IgD-negative memory B cell (primary cell): ENCODE results near the gene AMBRA1. TPM values are rescaled to one million over a fixed set of nuclear protein-coding genes. Genes with fewer than 3 reads are reported as not detected.
"Not testable (repeated sequence)": the region's sequence is repeated elsewhere in the genome, so short reads cannot be mapped to it uniquely, and the experiment has no call there.

Experiments used
- H3K27ac Mint-ChIP-seq, 3 donors: one replicate each; pipeline ENCODE4 v1.8.0; 2020 to 2022; ENCODE audit warnings: mild to moderate bottlenecking in 3 of 3, mixed read lengths in 3 of 3, moderate library complexity in 1 of 3
- H3K27me3 Mint-ChIP-seq: one replicate; pipeline ENCODE4 v1.8.0; 2021; ENCODE audit warnings: mixed read lengths
- H3K36me3 Mint-ChIP-seq: one replicate; pipeline ENCODE4 v1.8.0; 2020; ENCODE audit warnings: mild to moderate bottlenecking, mixed read lengths
- H3K4me1 Mint-ChIP-seq, 3 donors: one replicate each; pipeline ENCODE4 v1.8.0; 2020 to 2022; ENCODE audit warnings: mixed read lengths in 3 of 3, mild to moderate bottlenecking in 1 of 3
- H3K4me3 Mint-ChIP-seq, 4 donors: one replicate each; pipeline ENCODE4 v1.8.0; 2020 to 2022; ENCODE audit warnings: mild to moderate bottlenecking in 4 of 4, mixed read lengths in 4 of 4, moderate library complexity in 3 of 4
- H3K9me3 Mint-ChIP-seq, 3 donors: one replicate each; pipeline ENCODE4 v1.8.0; 2020 to 2021; ENCODE audit warnings: mixed read lengths in 3 of 3, mild to moderate bottlenecking in 1 of 3
- polyA plus RNA-seq: library from polyadenylated mRNA; unstranded; fragments of 300-500 nt; fragmentation: Illumina TruSeq; gene quantifications from one replicate; pipeline ENCODE4 v1.2.3, GENCODE V29; 2021

The AMBRA1 gene
- polyA plus RNA-seq, 1 donor from 2014 or later: 9.1 TPM

- no peak overlapping the region for H3K27ac Mint-ChIP-seq
- peaks cover 0 to 8% (median 8%) of the 10 kb centered on the region in 3 donors for H3K4me1 Mint-ChIP-seq
- H3K27me3 Mint-ChIP-seq: peaks cover 55% of the 10 kb centered on the region
- H3K9me3 Mint-ChIP-seq: no peaks in the 10 kb centered on the region
- H3K4me3 Mint-ChIP-seq: peak overlapping the region in 2 of 4 donors; percentile 12 to 23
- H3K36me3 Mint-ChIP-seq: peaks cover 2% of the 10 kb centered on the region
Measured at GRCh38 chr11:46387456-46387855, 206.4 kb downstream of the AMBRA1 start.

DNA sequence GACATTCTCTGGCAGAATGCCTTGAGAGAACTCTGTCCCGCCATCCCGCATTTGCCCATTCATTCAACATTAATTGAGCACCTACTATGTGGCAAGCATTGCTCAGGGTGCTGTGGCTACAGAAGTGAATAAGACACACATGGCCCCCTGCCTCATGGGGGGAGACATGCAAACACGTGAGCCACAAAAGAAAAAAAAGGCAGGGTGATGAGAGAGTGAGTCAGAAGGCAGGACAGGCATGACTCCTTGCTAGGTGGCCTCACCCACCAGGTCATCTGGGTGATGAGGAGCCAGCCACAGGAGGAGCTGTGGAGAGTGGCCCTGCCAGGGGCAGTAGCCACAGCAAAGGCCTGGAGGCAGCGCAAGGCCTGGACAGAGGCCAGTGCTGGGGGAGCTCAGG is 207.1 kb downstream of the AMBRA1 start:
- Mint-ChIP-seq H3K4me3 (peak overlapping the region in 2 of 4 donors; percentile 28 to 52), H3K4me1 (peaks cover 0 to 8% (median 8%) of the 10 kb centered on the region in 3 donors), H3K9me3 (no peaks in the 10 kb centered on the region), H3K36me3 (peaks cover 2% of the 10 kb centered on the region), H3K27me3 (peaks cover 58% of the 10 kb centered on the region), H3K27ac (no peak overlapping the region)

- no peaks in the 10 kb centered on the region for H3K9me3 Mint-ChIP-seq
- peak overlapping the region in 2 of 4 donors; percentile 28 to 55 for H3K4me3 Mint-ChIP-seq
Measured at GRCh38 chr11:46386005-46386578, 207.7 kb downstream of the AMBRA1 start.

DNA sequence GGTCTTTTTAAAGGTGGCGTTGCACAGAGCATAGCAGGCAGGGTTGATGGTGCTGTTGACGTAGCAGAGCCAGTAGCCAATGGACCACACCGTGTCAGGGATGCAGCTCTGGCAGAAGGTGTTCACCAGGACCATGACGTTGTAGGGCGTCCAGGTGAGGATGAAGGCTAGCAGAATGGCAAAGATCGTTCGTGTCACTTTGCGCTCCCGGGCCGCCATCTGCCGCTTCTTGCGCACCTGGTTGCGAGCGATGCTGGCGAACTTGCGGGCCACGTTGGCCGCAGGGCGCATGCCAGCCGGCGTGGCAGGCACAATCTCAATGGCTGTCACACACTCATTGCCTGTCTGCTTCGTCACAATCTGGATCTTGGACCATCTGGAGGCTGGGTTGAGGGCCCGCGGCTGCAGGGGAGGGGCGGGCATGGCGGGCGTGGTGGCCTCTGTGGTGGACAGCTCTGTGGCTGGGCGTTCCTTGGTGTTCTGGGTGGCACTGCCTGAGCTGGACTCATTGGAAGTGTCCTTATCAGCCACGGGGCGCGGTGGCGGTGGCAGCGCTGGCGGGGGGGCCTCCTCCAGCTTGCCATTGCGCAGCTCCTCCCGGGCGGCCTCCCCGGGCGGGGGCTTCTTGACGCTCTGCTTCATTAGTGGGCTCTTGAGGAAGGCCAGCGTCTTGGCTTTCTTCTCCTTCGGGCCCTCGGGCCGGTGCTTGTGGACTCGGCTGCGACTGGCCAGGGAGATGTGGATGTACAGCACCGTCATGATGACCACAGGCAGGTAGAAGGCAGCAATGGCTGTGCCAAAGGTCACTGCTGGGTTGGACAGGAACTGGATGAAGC is 208.4 kb downstream of the AMBRA1 start:
- Mint-ChIP-seq H3K9me3 (no peaks in the 10 kb centered on the region), H3K27me3 (peaks cover 55% of the 10 kb centered on the region), H3K36me3 (peaks cover 2% of the 10 kb centered on the region), H3K4me3 (peak overlapping the region in 1 of 4 donors; percentile 68), H3K4me1 (peaks cover 0 to 8% (median 8%) of the 10 kb centered on the region in 3 donors), H3K27ac (peak overlapping the region in 1 of 3 donors; percentile 45)

More at GRCh38 chr11:46386005-46386578, 207.7 kb downstream of the AMBRA1 start:
- Mint-ChIP-seq H3K36me3 (peaks cover 2% of the 10 kb centered on the region), H3K27ac (peak overlapping the region in 1 of 3 donors; percentile 53), H3K27me3 (peaks cover 58% of the 10 kb centered on the region), H3K4me1 (peaks cover 0 to 8% (median 8%) of the 10 kb centered on the region in 3 donors)

DNA sequence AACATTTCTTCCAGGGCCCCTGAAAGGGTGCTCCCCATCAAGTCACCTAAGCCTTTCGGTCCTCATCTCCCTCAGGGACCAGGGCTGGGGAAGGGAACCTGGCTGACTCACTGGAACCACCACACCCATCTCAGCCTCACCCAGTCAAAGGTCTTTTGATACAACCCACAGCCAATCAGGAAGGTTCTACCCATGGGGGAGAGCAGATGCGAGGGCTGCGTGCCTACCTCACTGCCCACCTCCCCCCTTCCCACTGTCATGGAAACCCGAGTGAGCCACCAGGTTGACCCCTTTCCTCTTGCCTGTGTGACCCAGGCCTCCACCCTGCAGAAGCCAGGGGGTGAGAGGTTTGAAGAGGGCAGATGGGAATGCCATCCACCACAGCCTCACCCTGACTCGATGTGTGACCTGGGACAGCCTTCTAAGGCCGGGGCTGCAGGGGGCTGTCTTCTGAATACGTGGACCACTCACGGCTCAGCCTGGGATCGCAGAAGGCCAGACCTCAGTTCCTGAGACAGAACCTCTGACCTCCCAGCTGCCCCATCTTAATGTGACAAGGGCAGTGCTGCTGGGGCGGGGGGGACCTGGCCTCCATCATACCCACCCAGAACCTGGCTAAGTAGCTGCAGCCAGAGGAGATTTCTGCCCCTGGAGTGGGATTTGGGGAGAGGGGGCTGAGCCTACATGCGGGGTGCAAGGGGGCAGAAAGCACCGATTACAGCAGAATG is 209.7 kb downstream of the AMBRA1 start:
- H3K36me3 Mint-ChIP-seq: peaks cover 2% of the 10 kb centered on the region
- peaks cover 43% of the 10 kb centered on the region for H3K27me3 Mint-ChIP-seq
- H3K9me3 Mint-ChIP-seq: no peaks in the 10 kb centered on the region
- peak overlapping the region in 1 of 4 donors; percentile 24 for H3K4me3 Mint-ChIP-seq
- no peak overlapping the region for H3K27ac Mint-ChIP-seq
- peaks cover 0 to 4% (median 4%) of the 10 kb centered on the region in 3 donors for H3K4me1 Mint-ChIP-seq

DNA sequence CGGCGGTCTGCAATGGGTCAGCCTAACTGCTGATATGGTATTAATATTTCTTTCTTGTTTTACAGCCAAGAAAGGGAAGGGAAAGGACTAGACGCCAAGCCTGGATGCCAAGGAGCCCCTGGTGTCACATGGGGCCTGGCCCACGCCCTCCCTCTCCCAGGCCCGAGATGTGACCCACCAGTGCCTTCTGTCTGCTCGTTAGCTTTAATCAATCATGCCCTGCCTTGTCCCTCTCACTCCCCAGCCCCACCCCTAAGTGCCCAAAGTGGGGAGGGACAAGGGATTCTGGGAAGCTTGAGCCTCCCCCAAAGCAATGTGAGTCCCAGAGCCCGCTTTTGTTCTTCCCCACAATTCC is 210.4 kb downstream of the AMBRA1 start:
- no peaks in the 10 kb centered on the region for H3K9me3 Mint-ChIP-seq
- H3K36me3 Mint-ChIP-seq: peaks cover 2% of the 10 kb centered on the region
- peak overlapping the region in 2 of 4 donors; percentile 24 to 66 for H3K4me3 Mint-ChIP-seq
- H3K27me3 Mint-ChIP-seq: peaks cover 37% of the 10 kb centered on the region
- H3K27ac Mint-ChIP-seq: no peak overlapping the region
- H3K4me1 Mint-ChIP-seq: peaks cover 0 to 4% (median 2%) of the 10 kb centered on the region in 3 donors

- Mint-ChIP-seq H3K27me3 (peaks cover 34% of the 10 kb centered on the region), H3K27ac (no peak overlapping the region), H3K4me3 (peak overlapping the region in 3 of 4 donors; percentile 24 to 70 (median 66)), H3K36me3 (peaks cover 2% of the 10 kb centered on the region), H3K9me3 (no peaks in the 10 kb centered on the region), H3K4me1 (peaks cover 0 to 4% (median 0%) of the 10 kb centered on the region in 3 donors)
Measured at GRCh38 chr11:46382646-46383403, 211.0 kb downstream of the AMBRA1 start.

- peaks cover 0 to 4% (median 0%) of the 10 kb centered on the region in 3 donors for H3K4me1 Mint-ChIP-seq
- H3K36me3 Mint-ChIP-seq: peaks cover 2% of the 10 kb centered on the region
- H3K27ac Mint-ChIP-seq: no peak overlapping the region
- peaks cover 30% of the 10 kb centered on the region for H3K27me3 Mint-ChIP-seq
- no peaks in the 10 kb centered on the region for H3K9me3 Mint-ChIP-seq
- peak overlapping the region in 3 of 4 donors; percentile 65 to 86 (median 67) for H3K4me3 Mint-ChIP-seq
Measured at GRCh38 chr11:46381819-46382645, 211.8 kb downstream of the AMBRA1 start.

DNA sequence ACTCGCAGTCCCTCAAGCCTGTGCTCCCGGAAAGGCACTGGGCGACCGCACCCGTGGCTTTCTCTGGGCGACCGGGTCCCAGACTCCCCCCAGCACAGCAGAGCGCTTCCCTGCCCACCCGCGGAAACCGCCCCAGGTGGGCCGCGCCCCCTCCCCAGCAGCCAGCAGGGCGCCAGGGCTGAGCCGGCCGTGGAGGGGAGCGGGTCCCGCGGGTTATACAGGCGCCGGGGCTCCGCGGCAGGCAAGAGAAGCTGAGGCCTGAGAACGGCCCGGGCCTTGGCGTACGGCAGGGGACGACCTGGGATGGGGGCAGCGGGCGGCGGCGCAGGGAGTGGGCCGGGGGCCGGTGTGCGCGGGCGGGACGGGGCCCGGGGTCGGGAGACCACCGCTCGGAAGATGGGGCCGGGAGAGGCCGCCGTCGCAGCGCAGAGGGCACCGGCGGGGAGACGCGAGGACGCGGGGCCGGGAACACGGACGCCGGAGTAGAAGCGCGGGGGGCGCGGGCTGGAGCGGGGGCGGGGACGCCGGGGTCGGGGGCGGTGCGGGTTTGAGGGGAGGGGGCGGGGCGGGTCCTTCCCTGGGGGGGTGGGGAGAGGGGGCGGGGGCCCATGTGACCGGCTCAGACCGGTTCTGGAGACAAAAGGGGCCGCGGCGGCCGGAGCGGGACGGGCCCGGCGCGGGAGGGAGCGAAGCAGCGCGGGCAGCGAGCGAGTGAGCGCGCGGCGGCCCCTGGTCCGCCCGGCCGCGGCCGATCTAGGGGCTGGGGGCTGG is 212.6 kb downstream of the AMBRA1 start, which contains the start of gene MDK:
Gene MDK (plus strand): TSS at position 622 of the 771 bp plus-strand sequence. CDS start 389 bp downstream, outside the sequence.
- peaks cover 0 to under 1% (median 0%) of the 10 kb centered on the region in 3 donors for H3K4me1 Mint-ChIP-seq
- no peaks in the 10 kb centered on the region for H3K36me3 Mint-ChIP-seq
- H3K4me3 Mint-ChIP-seq: peak within 1 kb of the TSS; percentile 63 to 86 (median 82)
- no peaks in the 10 kb centered on the region for H3K9me3 Mint-ChIP-seq
- no peak within 1 kb of the TSS for H3K27ac Mint-ChIP-seq
- H3K27me3 Mint-ChIP-seq: peaks cover 22% of the 10 kb centered on the region

DNA sequence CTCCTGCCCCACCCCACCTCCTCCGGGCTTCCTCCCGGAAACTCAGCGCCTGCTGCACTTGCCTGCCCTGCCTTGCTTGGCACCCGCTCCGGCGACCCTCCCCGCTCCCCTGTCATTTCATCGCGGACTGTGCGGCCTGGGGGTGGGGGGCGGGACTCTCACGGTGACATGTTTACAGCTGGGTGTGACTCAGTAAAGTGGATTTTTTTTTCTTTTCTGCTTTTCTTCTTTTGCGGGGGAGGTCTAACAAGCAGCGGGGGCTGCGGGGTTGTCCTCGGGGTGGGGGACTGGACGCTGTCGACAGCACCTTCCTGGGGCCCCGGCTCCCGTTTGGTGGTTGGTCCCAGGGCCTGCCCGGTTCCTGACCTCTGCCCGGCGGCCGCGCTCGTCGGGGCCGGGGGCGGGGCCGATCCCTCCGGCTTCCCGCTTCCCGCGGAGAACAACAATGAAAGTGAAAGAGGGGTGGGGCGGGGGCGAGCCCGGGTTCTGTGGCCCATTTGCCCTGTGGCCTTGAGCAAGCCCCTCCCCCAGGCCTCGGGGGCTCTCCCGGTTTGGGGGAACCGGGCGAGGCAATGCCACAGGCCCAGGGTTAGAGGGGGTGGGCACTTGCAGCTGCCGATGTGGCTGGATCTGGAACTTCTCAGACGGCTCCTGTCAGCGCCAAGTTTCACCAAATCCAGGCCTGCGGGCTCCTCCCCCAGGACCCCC is 213.3 kb downstream of the AMBRA1 start:
- Mint-ChIP-seq H3K4me3 (peak overlapping the region; percentile 63 to 86 (median 82)), H3K36me3 (no peaks in the 10 kb centered on the region), H3K9me3 (no peaks in the 10 kb centered on the region), H3K27me3 (peaks cover 16% of the 10 kb centered on the region), H3K4me1 (no peaks in the 10 kb centered on the region), H3K27ac (no peak overlapping the region)

GRCh38 chr11:46379482-46380293 is 214.1 kb downstream of the AMBRA1 start:
- peaks cover 11% of the 10 kb centered on the region for H3K27me3 Mint-ChIP-seq
- H3K36me3 Mint-ChIP-seq, H3K4me1 Mint-ChIP-seq, H3K9me3 Mint-ChIP-seq, H3K27ac Mint-ChIP-seq: not testable (repeated sequence)
- peak overlapping the region; percentile 5 to 84 (median 56) for H3K4me3 Mint-ChIP-seq
